Astrocyte (in vitro differentiated cells and primary cell): ENCODE measurements around the gene TMEM74B.

Experiments
- EZH2 ChIP-seq: IDR thresholded peaks from 2 replicates; pipeline ENCODE4 v1.6.1; 2012; ENCODE audit warnings: mild to moderate bottlenecking, low read length, inconsistent platforms; ENCODE audit not compliant: insufficient read depth
- TF ChIP-seq, protein P1 (sequence below): IDR thresholded peaks from 2 replicates; pipeline ENCODE4 v1.5.1; 2011; ENCODE audit warnings: low read depth, mild to moderate bottlenecking, inconsistent platforms, low read length, moderate library complexity; ENCODE audit not compliant: insufficient read depth

- TF ChIP-seq, protein P1, sequence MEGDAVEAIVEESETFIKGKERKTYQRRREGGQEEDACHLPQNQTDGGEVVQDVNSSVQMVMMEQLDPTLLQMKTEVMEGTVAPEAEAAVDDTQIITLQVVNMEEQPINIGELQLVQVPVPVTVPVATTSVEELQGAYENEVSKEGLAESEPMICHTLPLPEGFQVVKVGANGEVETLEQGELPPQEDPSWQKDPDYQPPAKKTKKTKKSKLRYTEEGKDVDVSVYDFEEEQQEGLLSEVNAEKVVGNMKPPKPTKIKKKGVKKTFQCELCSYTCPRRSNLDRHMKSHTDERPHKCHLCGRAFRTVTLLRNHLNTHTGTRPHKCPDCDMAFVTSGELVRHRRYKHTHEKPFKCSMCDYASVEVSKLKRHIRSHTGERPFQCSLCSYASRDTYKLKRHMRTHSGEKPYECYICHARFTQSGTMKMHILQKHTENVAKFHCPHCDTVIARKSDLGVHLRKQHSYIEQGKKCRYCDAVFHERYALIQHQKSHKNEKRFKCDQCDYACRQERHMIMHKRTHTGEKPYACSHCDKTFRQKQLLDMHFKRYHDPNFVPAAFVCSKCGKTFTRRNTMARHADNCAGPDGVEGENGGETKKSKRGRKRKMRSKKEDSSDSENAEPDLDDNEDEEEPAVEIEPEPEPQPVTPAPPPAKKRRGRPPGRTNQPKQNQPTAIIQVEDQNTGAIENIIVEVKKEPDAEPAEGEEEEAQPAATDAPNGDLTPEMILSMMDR, result no peak
- TF ChIP-seq EZH2, result no peak
Measured at GRCh38 chr20:1146957-1147356, 37.8 kb downstream of the TMEM74B start.
